Measurements from ENCODE around the gene ARTN. TPM values are rescaled to one million over a fixed set of nuclear protein-coding genes. Genes with fewer than 3 reads are reported as not detected.
A peak's percentile ranks its signal among the peaks of the same experiment; 100 is the strongest.

The ARTN gene, protein sequence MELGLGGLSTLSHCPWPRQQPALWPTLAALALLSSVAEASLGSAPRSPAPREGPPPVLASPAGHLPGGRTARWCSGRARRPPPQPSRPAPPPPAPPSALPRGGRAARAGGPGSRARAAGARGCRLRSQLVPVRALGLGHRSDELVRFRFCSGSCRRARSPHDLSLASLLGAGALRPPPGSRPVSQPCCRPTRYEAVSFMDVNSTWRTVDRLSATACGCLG
- polyA plus RNA-seq (2014; cell fraction: cytosol; rRNA removed) = 0.31 and 1.6 TPM in 2 replicates
- polyA plus RNA-seq (2014; cell fraction: nucleus; rRNA removed) = 3.7 and 4.4 TPM in 2 replicates

DNA sequence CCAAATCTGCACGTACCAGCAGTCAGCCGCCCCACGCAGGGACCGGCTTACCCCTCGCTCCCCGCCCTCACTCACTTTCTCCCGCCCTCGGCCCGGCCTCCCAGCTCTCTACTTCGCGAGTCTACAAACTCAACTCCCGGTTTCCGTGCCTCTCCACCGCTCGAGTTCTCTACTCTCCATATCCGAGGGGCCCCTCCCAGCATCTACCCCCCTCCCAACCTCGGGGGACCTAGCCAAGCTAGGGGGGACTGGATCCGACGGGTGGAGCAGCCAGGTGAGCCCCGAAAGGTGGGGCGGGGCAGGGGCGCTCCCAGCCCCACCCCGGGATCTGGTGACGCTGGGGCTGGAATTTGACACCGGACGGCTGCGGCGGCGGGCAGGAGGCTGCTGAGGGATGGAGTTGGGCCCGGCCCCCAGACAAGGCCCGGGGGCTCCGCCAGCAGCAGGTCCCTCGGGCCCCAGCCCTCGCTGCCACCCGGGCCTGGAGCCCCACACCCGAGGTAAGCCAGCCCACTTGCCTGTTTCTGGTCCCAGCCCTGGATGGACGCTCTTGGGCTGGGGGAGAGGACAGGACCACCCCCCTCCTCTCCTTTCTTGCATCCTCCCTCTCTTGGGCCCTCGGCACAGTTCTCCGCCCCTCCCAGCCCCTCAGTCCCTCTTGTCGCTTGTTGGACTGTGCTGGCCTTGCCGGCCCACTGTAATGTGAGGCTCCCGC is at the start of gene ARTN:
Gene ARTN, plus strand, starts transcription at position 416 of the 715 bp plus-strand sequence. CDS start 1,856 bp downstream, outside the sequence.
- no peak for DNase-seq (ENCODE audit: low spot score)

GRCh38 chr1:43885279-43885801 is 48.3 kb upstream of the ARTN start:
- DNase-seq (ENCODE audit: low spot score) = no peak

DNA sequence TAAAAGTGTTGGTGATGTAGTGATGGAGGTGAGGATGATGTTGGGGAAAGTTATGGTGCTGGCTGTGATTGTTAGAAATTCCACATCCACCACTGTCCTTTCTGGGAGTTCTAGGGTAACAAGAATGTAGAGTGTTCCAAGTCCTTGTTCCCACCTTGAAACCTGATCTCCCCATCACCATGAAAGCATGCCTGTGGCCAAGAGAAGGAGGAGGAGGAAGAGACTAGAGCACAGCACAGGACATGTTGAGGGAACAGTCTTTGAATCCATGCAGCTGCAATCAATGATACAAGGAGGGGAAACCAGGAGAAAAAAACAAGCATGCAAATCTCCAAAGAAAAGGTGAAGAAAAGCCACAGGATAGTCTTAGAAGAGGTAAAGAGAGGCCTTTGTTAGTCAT is 45.9 kb upstream of the ARTN start:
- no peak for DNase-seq (ENCODE audit: low spot score)

GRCh38 chr1:43890815-43891214 is 42.8 kb upstream of the ARTN start:
- DNase-seq (ENCODE audit: low spot score) = no peak

GRCh38 chr1:43893006-43893405 is 40.6 kb upstream of the ARTN start:
- DNase-seq (ENCODE audit: low spot score) = no peak

DNA sequence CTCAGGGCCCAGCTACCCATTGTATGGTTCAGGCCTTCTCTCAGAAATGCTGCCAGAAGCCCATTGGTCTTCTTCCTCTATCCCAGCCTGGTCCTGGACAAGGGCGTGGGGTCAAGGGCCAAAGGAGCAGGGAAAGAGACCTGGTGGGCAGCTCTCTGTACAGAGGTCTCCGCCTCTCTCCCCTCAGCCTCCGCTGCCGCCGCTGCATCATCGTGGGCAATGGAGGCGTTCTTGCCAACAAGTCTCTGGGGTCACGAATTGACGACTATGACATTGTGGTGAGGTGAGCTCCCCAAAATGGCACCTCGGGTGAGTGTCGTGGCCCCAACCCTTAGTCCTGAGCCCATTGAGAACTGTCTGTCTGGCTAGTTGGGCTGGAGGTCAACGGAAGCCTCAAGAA is 34.6 kb upstream of the ARTN start:
- no peak for DNase-seq (ENCODE audit: low spot score)

DNA sequence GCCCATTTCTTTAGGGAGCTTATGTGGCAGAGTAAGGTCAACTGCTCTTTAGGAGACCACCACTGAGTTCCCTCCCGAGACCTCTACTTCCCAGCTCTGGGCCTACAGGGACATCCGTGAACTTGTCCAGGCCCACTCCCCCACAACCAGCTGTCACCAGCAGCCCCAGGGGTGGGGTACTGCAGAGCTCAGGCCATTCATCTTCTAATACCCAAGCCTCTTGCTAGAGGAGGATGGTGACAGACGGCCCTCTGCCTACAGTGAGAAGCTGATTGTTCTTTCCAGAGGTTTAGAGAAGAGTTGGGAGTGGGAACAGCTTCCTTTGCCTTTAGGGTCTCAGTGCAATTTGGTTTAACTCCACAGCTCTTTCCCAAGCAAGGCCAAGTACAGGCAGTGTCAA is 33.2 kb upstream of the ARTN start:
- DNase-seq (ENCODE audit: low spot score) = no peak

- no peak for DNase-seq (ENCODE audit: low spot score)
Measured at GRCh38 chr1:43901196-43901961, 32.2 kb upstream of the ARTN start.

DNA sequence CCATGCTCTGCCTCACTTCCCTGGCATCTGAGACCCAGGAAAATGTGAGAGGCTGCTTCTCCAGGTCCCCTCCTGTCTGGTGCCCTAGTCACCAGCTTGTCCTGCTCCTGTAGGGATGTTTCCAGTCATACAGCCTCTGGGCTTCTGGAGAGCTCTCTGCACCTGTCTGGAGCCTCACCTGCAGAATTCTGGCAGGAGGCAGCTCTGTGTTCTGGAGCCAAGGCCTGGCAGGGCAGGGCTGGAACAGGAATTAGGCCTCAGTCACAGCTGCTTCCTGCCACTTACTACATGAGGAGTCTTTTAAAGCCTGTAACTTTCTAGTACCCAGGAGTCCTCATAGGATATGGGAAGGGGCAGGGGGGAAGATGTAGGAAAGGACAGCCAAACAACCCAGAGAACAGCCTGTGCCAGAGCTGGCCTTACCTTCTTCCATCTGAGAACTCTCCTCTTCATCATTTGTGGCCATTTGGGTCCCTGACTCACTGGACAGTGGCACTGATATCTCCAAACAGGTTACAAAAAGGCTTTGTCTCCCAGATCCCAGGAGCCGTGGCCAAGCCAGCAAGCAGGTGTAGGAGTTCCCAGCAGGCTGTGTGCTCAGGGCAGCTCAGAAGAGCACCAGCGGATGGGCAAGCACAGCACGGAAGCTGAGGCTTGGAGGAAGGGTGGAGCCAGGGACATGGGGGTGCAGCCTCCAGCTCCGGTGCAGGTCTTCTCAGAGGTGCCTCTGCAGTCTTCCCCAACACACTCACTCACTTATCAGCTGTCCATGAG is 31.4 kb upstream of the ARTN start:
- no peak for DNase-seq (ENCODE audit: low spot score)

- DNase-seq (ENCODE audit: low spot score) = no peak
Measured at GRCh38 chr1:43904660-43905551, 28.7 kb upstream of the ARTN start.

GRCh38 chr1:43908226-43908625 is 25.4 kb upstream of the ARTN start:
- no peak for DNase-seq (ENCODE audit: low spot score)

DNA sequence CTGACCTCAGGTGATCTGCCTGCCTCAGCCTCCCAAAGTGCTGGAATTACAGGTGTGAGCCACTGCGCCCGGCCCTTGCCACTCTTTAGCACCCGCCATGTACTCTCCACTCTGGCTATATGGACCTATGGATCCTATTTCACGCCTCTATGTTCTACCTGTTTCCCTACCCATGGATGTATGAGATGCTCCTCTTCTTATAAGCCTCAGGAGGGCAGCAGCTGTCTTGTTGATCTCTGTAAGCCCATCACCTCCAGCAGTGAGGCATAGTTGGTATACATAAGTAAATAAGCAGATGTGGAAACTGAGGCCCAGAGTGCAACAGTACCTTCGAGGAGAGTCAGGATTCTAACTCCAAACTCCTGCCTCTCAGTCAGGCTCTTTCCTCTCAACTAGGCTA is 24.7 kb upstream of the ARTN start:
- no peak for DNase-seq (ENCODE audit: low spot score)

DNA sequence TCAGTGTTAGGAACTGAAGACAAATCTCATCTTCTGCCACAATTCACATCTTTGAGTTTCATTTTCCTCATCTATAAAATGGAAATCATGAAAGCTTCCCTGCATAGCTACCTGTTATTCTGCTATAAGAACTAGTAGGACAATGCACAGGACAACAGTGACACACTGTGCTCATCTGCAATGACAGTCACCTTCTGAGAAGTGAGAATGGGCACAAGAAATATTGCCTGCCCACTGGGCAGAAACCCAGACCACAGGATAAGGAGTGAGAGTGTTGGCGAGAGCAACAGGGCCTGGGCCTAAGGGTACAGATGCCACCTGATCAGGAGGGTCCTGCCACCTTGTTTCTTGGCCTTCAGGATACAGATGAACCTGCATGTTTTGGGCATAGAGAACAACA is 23.3 kb upstream of the ARTN start:
- no peak for DNase-seq (ENCODE audit: low spot score)

- DNase-seq (ENCODE audit: low spot score) = no peak
Measured at GRCh38 chr1:43912607-43913006, 21.0 kb upstream of the ARTN start.

- peak; percentile 31 for DNase-seq (ENCODE audit: low spot score)
Measured at GRCh38 chr1:43913051-43913501, 20.5 kb upstream of the ARTN start.

GRCh38 chr1:43913666-43914360 is 19.8 kb upstream of the ARTN start:
- no peak for DNase-seq (ENCODE audit: low spot score)

DNA sequence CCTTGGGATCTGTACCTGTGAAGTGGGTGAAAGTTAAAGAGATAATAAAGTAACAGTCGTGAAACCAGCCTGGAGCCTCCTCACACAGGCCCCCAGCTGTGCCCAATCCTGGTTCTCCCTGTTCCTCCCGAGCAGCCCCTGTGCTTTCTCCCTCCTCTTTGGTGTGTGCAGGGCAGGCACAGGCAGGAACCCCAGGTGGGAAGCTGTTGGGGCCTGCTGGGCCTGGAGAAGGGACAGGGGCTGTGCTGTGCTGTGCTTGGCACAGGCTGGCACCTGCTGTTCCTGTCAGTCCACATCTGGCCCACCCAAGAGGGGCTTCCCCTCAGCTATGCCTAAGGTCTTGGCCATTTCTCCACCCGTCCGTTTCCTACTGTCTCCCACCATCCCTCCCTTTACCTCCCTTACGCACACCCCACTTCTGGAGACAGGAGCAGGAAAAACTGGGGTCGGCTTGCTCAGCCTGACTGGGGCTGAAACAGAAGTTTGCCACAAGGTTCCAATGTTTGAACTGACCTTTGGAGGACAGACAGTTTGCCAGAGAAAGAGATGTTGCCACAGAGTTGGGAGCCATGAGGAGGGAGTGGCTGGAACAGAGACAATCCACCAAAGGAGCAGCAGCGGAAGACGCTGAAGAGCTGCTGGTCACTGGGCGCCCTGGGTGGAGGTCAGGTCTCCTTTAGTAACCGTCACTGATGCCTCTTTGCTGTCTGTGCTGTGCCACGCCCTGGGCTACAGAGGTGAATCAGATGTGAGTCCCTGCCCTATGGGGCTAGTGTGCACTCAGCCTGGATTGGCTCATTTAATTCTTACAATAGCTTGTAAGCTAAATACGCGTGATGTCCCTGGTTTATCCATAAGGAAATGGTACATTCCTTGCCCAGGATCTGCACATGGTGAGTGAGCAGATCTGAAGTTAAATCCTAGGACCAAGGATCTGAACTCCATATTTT is 18.8 kb upstream of the ARTN start:
- no peak for DNase-seq (ENCODE audit: low spot score)

GRCh38 chr1:43919906-43920305 is 13.7 kb upstream of the ARTN start:
- DNase-seq (ENCODE audit: low spot score) = no peak

- no peak for DNase-seq (ENCODE audit: low spot score)
Measured at GRCh38 chr1:43921022-43921421, 12.6 kb upstream of the ARTN start.

Measured in SK-N-DZ (cell line).